VCaP (cell line): ENCODE results near the gene WHRN.

Experiments used
- H3K27ac ChIP-seq: fragments of 450-650 bp; 2 replicates; pipeline ENCODE4 v1.5.1; 2017
- TF ChIP-seq, protein P1 (sequence below): fragments of 450-650 bp; conservative IDR thresholded peaks from 2 replicates; pipeline ENCODE4 v1.5.1; 2017; ENCODE audit warnings: mild to moderate bottlenecking, moderate library complexity

Gene WHRN

DNA sequence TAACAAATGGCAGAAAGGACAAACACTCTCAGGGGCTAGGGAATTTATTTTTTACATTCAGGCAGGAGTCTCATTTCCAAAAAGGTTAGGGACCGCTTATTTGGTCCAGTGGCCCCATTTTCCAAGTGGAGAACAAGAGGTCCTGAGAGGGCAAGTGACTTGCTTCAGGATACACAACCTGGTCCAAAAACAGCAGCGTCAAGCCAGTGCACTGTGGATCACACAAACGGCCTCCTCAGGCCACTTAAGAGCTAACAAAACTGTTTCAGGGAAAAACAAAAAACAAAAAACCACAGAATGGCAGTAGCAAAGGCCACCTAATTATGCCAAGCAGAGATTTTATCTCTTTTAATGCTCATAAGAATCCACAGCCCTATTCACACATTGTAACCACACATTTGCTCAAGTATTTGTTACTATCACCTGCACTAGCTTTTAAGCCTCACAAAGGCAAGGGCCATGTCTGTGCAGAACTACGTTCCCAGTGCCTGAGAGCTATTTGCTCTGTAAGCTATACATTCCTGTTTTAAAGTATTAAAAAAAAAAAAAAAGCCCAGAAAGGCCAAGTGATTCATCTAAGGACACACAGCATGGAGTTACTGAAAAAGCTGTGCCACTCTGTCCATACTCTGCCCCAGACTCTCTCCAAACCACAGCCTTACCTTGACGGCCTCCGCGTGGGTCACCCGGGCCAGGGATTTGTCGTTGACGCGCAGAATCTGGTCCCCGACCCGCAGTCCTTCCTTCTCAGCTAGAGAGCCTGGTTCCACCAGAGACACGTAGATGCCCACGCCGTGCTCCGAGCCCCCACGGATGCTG, 1.5 kb downstream of the WHRN start:
- no peak overlapping the region for H3K27ac ChIP-seq
- TF ChIP-seq, protein P1, sequence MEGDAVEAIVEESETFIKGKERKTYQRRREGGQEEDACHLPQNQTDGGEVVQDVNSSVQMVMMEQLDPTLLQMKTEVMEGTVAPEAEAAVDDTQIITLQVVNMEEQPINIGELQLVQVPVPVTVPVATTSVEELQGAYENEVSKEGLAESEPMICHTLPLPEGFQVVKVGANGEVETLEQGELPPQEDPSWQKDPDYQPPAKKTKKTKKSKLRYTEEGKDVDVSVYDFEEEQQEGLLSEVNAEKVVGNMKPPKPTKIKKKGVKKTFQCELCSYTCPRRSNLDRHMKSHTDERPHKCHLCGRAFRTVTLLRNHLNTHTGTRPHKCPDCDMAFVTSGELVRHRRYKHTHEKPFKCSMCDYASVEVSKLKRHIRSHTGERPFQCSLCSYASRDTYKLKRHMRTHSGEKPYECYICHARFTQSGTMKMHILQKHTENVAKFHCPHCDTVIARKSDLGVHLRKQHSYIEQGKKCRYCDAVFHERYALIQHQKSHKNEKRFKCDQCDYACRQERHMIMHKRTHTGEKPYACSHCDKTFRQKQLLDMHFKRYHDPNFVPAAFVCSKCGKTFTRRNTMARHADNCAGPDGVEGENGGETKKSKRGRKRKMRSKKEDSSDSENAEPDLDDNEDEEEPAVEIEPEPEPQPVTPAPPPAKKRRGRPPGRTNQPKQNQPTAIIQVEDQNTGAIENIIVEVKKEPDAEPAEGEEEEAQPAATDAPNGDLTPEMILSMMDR = no peak

DNA sequence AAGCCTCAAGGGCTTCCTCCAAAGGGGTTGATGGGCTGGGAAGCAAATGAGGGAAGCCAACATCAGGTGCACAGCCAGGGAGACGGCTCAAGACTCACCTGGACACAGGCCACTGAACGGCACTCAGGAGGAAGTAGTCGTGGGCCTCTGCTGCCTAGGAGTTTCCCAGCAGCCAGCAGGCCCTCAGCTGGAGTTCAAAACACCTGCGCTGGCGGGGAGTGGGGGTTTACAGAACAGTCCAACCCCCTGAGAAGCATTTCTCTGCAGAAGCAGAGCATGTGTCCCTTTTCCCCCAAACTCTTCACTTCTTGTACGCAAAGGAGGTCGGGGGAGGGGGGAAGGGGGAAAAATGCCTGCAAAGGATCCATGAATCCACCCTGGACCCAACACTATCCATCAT, 2.3 kb downstream of the WHRN start:
- TF ChIP-seq, protein P1 = no peak
- H3K27ac ChIP-seq = no peak overlapping the region

DNA sequence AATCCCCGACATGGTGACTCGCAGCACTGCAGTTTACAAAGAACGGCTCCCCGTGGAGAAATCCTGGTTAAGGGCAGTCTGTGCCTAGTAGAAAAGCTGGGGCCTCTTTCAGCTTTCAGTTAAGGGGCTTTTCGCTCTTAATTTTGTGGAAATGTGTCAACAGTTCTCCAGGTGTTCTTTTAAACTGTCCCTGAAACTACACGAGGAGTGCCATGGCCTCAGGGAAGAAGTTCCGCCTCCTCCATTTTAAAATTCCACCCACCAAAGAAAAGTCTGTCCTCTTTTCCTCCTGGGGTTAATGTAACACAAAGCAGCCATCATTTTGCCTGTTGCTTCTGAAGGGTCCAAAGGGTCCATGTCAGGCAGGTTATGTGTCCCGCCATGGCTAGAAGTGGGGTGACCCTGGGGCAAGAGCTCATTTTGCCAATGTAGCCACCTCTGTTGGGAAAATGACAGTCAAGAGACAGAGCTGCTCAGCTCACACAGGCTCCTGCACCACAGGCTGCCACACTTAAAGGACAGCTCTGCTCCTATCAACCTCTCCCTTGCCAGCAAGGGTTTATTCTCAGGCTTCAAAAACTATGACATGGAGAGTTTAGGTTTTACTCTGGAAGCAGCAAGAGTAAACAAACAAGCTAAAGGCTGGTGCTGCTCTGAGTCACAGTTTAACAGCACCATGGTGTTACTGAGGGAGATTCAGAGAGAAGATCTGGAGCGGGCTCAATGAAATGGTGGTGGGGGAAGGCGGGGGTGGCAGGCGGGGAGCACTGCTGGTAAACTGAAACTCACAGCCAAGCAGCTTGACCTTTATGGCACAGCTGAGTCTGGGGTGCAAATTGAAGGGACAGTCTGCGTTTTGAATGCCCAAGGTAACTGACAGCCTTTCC, 3.2 kb downstream of the WHRN start:
- no peak overlapping the region for H3K27ac ChIP-seq
- TF ChIP-seq, protein P1 = no peak

DNA sequence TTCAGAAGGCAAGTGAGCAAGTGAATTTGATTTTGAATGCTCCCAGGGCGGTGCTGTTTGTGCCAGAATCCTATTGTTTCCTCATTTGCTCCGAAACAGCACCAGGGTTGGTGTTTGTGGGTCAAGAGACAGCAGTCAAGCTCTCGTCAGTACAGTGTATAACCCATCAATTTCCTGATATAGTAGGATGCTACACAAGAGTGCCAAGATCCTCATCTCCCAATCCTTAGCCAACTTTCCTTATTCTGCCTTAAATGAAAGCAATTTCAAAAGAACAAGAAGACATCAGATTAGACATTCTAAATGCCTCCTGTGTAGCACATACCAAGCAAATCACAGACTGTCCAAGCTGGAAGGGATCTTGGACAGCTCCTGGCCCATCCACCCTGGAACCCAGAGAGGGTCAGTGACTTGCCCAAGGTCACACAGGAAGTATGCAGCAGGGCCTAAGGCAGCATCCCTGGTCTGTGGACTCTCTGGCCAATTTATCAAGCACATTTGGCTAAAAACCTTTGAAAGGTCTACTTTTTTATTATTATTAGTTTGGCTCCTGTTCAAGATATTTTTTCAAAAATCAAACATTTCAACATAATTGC, 4.5 kb downstream of the WHRN start:
- TF ChIP-seq, protein P1 = no peak
- H3K27ac ChIP-seq = no peak overlapping the region

DNA sequence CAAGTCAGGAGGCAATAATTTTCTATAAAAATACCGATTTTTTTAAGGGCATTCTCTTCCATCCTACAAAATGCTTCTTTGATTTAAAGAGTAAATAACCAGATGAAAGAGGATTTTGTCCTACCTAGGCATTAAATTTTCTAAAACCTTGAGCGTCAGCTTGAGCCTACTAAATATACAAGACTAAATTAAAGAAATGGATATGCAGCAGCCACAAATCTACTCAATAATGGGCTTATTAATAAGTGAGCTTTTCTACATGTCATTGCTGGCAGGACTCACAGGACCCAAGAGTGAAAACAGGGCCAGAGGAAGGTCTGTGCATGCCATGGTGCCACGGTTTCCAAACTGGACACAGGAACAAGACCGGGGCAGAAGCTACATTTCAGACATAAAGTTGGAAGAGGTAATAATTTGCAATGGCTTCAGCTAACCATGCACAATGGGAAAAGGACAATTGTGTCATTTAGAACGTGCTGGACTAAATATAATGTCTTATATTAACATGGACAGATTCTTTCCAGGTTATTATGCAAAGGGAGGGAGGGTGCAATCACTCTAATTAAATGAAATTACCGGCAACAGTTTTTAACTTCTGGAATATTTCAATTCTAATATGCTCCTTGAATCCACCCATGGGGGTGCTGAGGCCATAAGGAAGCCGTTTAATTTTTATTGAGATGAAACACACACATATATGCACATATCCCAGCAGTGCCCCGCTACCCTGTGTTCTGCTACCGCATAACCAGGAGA, 5.2 kb downstream of the WHRN start:
- TF ChIP-seq, protein P1 = no peak
- no peak overlapping the region for H3K27ac ChIP-seq

DNA sequence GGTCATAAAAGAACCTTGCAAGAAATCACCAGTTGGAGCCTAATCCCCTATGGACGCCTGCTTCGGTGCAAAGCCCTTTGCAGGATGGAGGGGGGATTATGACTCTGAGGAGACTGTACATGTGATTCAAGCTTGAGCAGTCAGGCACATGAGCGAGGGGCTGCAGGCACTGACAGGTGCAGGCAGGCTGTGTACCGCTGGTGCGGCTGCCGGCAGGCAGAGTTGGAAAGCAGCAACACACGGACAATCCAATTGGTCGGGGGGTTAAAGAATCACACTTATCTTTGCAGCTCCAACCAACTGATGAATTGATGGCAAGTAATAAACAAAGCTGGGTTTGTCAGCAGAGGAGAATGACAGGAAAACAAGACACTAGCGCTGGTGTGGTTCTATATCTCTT, 5.7 kb downstream of the WHRN start:
- TF ChIP-seq, protein P1 = no peak
- no peak overlapping the region for H3K27ac ChIP-seq
